Cardiac septum (tissue), 1 donor: ENCODE measurements around the gene UBE3B. TPM values are rescaled to one million over a fixed set of nuclear protein-coding genes. Genes with fewer than 3 reads are reported as not detected.

Source experiments
- DNase-seq: peaks from one replicate; pipeline ENCODE4 v3.0.0-alpha.2; 2020; ENCODE audit warnings: low spot score
- intact Hi-C: fragments of 100-400 bp; cut with DNase I; formaldehyde crosslinking; loops from one replicate; pipeline ENCODE4 v1.14.0; 2022
- total RNA-seq: library from RNA; stranded (reverse); fragmentation: NEBNext Ultra II Directional; extraction: Animal tissue kit (Norgen Biotek cat#: 25700); gene quantifications from one replicate; pipeline ENCODE4 v1.2.1, GENCODE V29; 2021
- donor health status: DM: no; HTN: no; CAD: no.

UBE3B gene
- total RNA-seq, 1 donor from 2014 or later = 47.1 TPM

DNA sequence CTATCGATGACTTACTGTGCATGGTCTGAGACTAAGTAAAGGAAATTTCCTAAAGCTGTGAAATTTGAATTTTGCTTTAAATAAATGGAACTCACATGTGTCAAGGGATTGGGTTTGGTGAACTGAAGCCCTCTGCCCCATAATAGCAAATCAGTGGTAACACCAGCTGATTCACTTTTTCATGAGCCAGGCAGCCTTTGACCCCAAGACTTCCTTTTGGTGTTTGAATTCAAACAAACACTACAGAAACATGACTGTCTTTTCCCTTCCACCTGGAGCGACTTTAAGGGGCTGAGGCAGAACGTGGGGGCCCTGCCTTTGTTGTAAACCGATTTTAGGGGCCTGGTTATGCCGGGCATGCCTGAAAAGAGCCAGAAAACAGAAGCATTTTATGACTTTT is 29.2 kb upstream of the UBE3B start:
- intact Hi-C loops = no loop called here
- DNase-seq = no peak

GRCh38 chr12:109448707-109449390 is 28.6 kb upstream of the UBE3B start:
- intact Hi-C loops = no loop called here
- no peak for DNase-seq

DNA sequence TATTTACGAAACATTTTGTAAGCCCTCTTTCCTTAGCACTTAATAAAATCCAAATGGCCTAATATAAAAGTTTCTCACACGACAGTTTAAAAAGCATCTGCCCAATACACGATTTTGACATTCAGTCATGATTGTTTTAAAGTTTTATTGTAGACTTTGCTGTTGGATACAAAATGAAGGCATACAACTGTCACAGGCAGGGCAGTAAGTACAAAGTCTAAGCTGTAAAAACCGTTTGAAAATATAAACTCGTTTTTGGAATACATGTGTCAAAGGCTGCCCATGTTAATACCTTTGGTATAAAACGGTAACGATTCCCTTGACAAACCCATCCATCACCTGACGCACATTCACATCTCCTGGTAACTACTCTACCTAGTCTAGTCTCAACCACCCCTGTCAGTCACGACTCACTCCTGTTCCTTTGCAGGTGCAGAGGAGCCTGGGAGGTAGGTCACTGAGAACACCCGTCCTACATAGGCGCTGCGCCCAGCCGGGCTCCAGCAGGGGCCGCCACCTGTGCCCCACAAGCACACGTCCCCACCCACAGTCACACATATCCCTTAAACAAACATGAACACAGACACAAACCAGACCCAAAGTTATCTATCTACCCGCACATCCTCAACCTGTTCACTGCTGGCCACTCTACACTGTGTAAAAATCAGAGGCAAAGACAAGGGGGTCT is 27.4 kb upstream of the UBE3B start:
- intact Hi-C loops = no loop called here
- no peak for DNase-seq

DNA sequence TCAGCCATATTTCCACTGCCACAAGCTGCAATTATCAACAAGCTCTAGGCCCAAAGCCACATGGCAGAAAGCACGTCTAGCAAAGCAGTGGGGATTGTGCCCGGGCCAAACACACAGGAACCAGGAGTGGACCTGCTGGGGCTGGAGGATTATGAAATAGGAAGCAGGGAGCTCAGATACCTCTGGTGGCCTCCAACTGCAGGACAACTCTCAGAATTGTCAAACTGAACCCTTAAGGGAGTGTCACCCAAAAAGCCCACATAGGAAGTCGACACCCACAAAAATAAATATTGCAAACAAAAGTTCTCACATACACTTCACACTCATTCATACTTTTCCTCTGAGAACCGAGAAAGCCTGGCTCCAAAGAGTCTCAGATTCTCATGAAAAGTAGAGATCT is 26.5 kb upstream of the UBE3B start:
- intact Hi-C loops = no loop called here
- DNase-seq = no peak

DNA sequence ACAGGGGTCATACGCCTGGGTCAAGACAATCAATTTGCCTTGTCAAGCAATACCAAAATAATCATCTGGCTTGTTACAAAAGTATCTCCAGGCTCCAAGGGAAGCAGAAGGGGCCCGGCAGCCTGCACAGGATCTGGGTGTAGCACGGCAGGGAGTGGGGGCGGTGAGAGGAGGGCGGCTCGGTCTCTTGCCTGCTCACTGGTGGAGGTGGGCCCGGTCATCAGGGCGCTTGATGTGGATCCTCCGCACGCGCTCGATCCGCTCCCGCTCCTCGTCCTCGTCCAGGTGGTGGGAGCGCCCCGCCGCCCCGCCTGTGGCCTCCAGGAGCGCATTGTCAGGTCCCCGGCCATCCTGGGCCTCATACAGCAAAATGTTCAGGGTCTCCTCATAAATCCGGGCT is 26.0 kb upstream of the UBE3B start:
- intact Hi-C loops = no loop called here
- no peak for DNase-seq

DNA sequence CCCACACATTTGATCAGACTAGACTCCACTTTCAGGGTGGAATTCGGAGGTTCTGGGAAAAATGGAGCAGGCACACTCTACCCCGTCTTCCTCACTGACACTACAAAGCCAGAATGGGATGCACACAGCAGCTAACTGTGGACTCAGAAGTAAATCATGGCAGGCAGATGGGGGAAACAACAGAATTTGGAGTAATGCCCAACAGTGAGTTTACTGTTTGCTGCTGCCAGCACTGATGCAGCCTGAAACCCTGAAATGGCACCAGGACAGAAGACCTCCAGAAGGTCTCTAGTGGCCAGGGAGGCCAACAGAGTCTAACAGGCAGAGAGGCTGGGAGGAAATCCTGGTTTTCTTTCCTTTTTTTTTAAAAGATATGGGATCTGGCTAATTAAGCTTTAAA is 24.9 kb upstream of the UBE3B start:
- intact Hi-C loops = no loop called here
- DNase-seq = no peak

GRCh38 chr12:109455706-109456105 is 21.7 kb upstream of the UBE3B start:
- no peak for DNase-seq
- intact Hi-C loops = no loop called here

- intact Hi-C loops = no loop called here
- DNase-seq = no peak
These were observed 19.3 kb upstream of the UBE3B start for GRCh38 chr12:109458086-109458485.

DNA sequence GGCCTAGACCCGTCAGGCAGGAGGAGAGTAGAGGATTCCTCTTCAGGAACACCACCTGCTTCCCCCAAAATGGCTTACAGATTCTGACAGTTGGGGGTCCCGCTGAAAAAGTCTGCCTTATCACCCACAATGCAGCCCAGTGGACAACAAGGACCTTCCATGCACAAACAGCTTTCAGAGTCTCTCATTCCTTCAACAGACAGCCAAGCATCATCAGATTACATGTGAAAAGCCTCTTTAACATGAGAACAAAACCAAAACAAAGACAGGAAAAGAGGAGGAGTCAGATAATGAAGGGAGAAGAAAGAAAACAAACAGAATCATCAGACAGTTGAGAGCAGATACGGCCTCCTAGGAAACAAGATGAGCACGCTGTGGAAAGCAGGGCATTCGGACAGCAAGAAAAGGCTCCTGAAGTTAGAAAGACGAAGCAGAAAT is 18.6 kb upstream of the UBE3B start:
- no peak for DNase-seq
- intact Hi-C loops = no loop called here

- intact Hi-C loops = no loop called here
These were observed 18.2 kb upstream of the UBE3B start for GRCh38 chr12:109459247-109459646.

GRCh38 chr12:109460538-109460937 is 16.9 kb upstream of the UBE3B start:
- intact Hi-C loops = no loop called here
- DNase-seq = no peak

More at GRCh38 chr12:109459247-109459646, 18.2 kb upstream of the UBE3B start:
- DNase-seq = no peak

GRCh38 chr12:109461049-109461845 is 16.2 kb upstream of the UBE3B start:
- intact Hi-C loops = no loop called here
- DNase-seq = no peak

GRCh38 chr12:109461846-109462756 is 15.3 kb upstream of the UBE3B start:
- intact Hi-C loops = no loop called here
- peak; percentile 93 for DNase-seq

DNA sequence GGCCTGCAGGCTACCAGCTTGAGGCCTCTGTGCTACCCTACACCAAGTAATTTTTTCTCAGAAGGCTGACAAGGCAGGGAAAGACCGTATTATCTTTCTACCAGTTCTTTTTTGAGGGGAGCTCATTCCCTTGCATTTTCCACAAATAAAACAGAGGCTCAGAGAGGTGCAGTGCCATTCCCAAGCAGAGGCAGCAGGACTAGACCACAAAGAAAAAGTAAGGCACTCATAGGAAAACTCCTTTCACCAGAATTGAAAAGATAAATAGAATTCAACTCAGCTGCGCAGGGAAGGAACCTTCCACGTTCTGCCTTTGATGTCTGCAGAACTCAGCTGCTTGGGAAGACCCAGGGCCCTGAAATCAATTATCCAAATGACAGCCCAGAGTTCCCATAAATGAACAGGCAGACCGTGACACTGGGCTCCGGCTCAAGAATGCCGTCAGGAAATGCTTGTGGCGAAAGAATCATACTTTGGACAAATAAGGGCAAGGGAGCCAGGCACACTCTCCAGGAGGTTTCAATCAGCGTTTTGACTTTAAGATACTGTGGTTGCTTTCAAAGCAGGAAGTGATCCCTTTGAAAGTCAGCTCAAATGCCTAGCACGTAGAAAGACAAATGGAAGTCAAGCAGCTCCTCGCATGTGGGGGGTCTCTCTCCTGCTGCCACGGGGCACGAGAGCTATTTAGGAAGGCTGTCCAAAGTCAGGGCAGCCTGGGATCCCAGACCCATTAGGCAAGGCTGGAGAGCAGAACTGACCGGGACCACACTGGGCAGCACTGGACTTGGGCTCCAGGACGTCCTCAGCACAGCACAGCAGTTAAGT is 14.4 kb upstream of the UBE3B start:
- intact Hi-C loops = no loop called here
- DNase-seq = peak; percentile 90

GRCh38 chr12:109463756-109464155 is 13.7 kb upstream of the UBE3B start:
- intact Hi-C loops = no loop called here
- DNase-seq = no peak

GRCh38 chr12:109464642-109465351 is 12.6 kb upstream of the UBE3B start:
- intact Hi-C loops = no loop called here

GRCh38 chr12:109466305-109466704 is 11.1 kb upstream of the UBE3B start:
- DNase-seq = no peak
- intact Hi-C loops = no loop called here

More at GRCh38 chr12:109464642-109465351, 12.6 kb upstream of the UBE3B start:
- DNase-seq = no peak

DNA sequence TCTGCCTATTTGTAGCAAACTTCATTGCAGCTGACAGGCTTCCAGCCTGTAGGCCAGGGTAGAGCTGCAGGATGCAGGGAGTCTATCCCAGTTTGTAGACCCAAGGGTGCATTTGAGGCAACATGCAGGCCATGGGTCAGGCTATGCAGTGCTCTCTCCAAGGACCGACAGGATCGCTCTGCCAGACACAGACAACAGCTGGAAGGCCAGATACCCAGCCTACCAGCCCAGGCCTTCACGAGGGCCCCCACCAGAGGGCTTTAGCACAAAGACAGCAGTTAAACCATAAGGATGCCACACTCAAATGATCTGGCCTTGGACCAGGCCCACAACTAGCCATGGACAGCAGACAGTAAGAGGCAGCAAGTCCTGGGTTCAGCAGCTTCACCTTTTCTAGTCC is 10.6 kb upstream of the UBE3B start:
- no peak for DNase-seq
- intact Hi-C loops = no loop called here
